Measurements from ENCODE around the gene TMTC4.
"Not testable (repeated sequence)": the region's sequence is repeated elsewhere in the genome, so short reads cannot be mapped to it uniquely, and the experiment has no call there.

DNA sequence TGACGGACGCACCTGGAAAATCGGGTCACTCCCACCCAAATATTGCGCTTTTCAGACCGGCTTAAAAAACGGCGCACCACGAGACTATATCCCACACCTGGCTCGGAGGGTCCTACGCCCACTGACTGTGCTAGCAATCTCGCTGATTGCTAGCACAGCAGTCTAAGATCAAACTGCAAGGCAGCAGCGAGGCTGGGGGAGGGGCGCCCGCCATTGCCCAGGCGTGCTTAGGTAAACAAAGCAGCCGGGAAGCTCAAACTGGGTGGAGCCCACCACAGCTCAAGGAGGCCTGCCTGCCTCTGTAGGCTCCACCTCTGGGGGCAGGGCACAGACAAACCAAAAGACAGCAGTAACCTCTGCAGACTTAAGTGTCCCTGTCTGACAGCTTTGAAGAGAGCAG is 23.7 kb upstream of the TMTC4 start:
- not testable (repeated sequence) for TF ChIP-seq POLR2A, EP300 (IDR thresholded peaks at IDR 0.05)
- TF ChIP-seq, protein P1, sequence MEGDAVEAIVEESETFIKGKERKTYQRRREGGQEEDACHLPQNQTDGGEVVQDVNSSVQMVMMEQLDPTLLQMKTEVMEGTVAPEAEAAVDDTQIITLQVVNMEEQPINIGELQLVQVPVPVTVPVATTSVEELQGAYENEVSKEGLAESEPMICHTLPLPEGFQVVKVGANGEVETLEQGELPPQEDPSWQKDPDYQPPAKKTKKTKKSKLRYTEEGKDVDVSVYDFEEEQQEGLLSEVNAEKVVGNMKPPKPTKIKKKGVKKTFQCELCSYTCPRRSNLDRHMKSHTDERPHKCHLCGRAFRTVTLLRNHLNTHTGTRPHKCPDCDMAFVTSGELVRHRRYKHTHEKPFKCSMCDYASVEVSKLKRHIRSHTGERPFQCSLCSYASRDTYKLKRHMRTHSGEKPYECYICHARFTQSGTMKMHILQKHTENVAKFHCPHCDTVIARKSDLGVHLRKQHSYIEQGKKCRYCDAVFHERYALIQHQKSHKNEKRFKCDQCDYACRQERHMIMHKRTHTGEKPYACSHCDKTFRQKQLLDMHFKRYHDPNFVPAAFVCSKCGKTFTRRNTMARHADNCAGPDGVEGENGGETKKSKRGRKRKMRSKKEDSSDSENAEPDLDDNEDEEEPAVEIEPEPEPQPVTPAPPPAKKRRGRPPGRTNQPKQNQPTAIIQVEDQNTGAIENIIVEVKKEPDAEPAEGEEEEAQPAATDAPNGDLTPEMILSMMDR (IDR thresholded peaks at IDR 0.05), result not testable (repeated sequence)

Data from tibial nerve (tissue), 4 donors.